ENCODE data around the gene NAGLU.
"Not testable (repeated sequence)": the region's sequence is repeated elsewhere in the genome, so short reads cannot be mapped to it uniquely, and the experiment has no call there.

DNA sequence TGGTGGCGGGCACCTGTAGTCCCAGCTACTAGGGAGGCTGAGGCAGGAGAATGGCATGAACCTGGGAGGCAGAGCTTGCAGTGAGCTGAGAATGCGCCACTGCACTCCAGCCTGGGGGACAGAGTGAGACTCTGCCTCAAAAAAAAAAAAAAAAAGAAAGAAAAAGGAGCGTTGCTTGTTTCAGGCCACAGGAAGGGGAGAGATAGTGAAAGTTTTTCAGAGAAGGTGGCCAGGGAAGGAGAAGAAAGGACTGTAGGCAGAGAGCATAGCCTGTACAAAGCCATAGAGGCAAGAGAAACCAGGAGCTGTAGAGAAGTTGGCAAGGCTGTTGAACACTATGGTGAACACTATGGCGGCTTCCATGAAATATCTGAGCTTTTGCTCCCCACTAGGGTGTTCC is 4.5 kb downstream of the NAGLU start:
- not testable (repeated sequence) for TF ChIP-seq POLR2A (IDR thresholded peaks at IDR 0.05; ENCODE audit: low read depth, low read length); TAF1 (IDR thresholded peaks at IDR 0.05; ENCODE audit: low read depth, low read length); POLR2AphosphoS5 (IDR thresholded peaks at IDR 0.05; ENCODE audit: low read depth, low read length); SPI1 (IDR thresholded peaks at IDR 0.05; ENCODE audit: low read depth, low read length); PAX5 (IDR thresholded peaks at IDR 0.05; ENCODE audit: insufficient read depth, low read length, severe bottlenecking)
